GM12892 (cell line): ENCODE results near the gene MSH2.

Source experiments
- POLR2A ChIP-seq: IDR thresholded peaks from 2 replicates; pipeline ENCODE4 v1.6.1; 2011; ENCODE audit warnings: low read depth, low read length, control low read depth
- POLR2AphosphoS5 ChIP-seq: IDR thresholded peaks from 2 replicates; pipeline ENCODE4 v1.6.1; 2011; ENCODE audit warnings: low read depth, low read length, control low read depth
- TAF1 ChIP-seq: IDR thresholded peaks from 2 replicates; pipeline ENCODE4 v1.6.1; 2011; ENCODE audit warnings: low read depth, mild to moderate bottlenecking, control low read depth, low read length, borderline replicate concordance

DNA sequence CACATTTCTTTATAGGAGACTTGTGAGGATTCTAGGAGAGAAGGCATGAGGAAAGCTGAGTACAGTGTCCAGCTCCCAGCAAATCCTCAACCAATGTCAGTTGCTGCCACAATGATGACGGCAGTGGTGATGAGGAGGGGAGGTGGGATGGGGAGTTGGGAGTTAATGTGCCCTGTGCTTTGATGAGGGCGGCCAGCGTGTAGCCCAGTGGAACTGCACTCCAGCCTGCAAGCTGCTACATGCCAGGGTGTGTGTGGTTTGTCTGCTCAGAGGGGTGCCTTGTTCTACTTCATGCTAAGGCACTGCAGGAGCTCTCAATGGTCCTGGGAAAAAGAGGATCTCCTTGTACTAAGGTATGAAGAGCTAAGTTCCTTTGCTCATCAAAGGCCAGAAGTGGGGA lies 96.1 kb downstream of the MSH2 start:
- TF ChIP-seq POLR2AphosphoS5 (no peak), POLR2A (no peak), TAF1 (no peak)
